Activated CD4-positive, alpha-beta T cell treated with anti-CD3 and anti-CD28 coated beads, Interleukin-2, amount 50 U/mL, for 24 hours (primary cell): Measurements from ENCODE around the gene WEE1.
"Not testable (repeated sequence)": the region's sequence is repeated elsewhere in the genome, so short reads cannot be mapped to it uniquely, and the experiment has no call there.

Experiments used
- DNase-seq, 2 donors: peaks; one replicate each; pipeline ENCODE4 v3.0.0-alpha.2; 2020; ENCODE audit warnings: low read depth in 1 of 2, low spot score in 1 of 2

WEE1 gene

GRCh38 chr11:9573052-9573774 is at the start of gene WEE1:
Gene WEE1, plus strand, starts transcription at chr11:9573670. Its CDS starts 264 bp downstream, at chr11:9573934.
- peak; percentile 92 to 94 for DNase-seq

- DNase-seq: no peak
Observed at GRCh38 chr11:9524001-9524400, 49.5 kb upstream of the WEE1 start.

GRCh38 chr11:9525116-9525515 is 48.4 kb upstream of the WEE1 start:
- no peak for DNase-seq

- no peak for DNase-seq
Observed at GRCh38 chr11:9527481-9528135, 45.9 kb upstream of the WEE1 start.

GRCh38 chr11:9528136-9528501 is 45.4 kb upstream of the WEE1 start:
- DNase-seq: no peak

GRCh38 chr11:9528573-9529333 is 44.7 kb upstream of the WEE1 start:
- no peak for DNase-seq

- DNase-seq: no peak
Observed at GRCh38 chr11:9529334-9529650, 44.2 kb upstream of the WEE1 start.

GRCh38 chr11:9530020-9530621 is 43.3 kb upstream of the WEE1 start:
- no peak for DNase-seq

GRCh38 chr11:9530901-9531625 is 42.4 kb upstream of the WEE1 start:
- DNase-seq: no peak

GRCh38 chr11:9533058-9533457 is 40.4 kb upstream of the WEE1 start:
- no peak for DNase-seq

GRCh38 chr11:9533736-9534473 is 39.6 kb upstream of the WEE1 start:
- DNase-seq: no peak

- peak; percentile 65 to 71 for DNase-seq
Observed at GRCh38 chr11:9535189-9535781, 38.2 kb upstream of the WEE1 start.

GRCh38 chr11:9538548-9538947 is 34.9 kb upstream of the WEE1 start:
- DNase-seq: no peak

GRCh38 chr11:9549216-9549615 is 24.3 kb upstream of the WEE1 start:
- DNase-seq: not testable (repeated sequence)

- DNase-seq: no peak
Observed at GRCh38 chr11:9550191-9550628, 23.3 kb upstream of the WEE1 start.

GRCh38 chr11:9561279-9561982 is 12.0 kb upstream of the WEE1 start:
- no peak for DNase-seq

GRCh38 chr11:9562716-9563115 is 10.8 kb upstream of the WEE1 start:
- DNase-seq: no peak

- no peak for DNase-seq
Observed at GRCh38 chr11:9563196-9563730, 10.2 kb upstream of the WEE1 start.
